ENCODE data around the gene ZNF804A.

DNA sequence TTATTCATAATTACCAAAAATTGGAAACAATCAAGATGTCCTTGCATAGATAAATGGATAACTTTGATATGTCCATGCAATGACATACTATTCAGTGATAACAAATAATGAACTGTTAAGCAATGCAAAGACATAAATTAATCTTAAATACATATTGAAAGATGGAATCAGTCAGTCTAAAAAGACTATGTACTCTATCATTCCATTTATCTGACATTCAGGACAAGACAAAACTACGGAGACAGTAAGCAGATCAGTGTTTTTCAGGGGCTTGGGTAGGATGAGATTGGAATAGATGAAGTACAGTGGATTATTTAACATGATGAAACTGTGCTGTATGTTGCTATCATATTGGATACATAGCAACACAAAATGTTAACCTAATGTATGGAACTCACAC lies 21.3 kb upstream of the ZNF804A start:
- TF ChIP-seq POLR2A (IDR thresholded peaks at IDR 0.05; ENCODE audit: low read depth, low read length) (no peak), POLR2AphosphoS5 (IDR thresholded peaks at IDR 0.05; ENCODE audit: low read depth, low read length) (no peak), TAF1 (IDR thresholded peaks at IDR 0.05; ENCODE audit: borderline replicate concordance, low read depth, low read length) (no peak)
